ENCODE data around the gene ATP6V0A1. TPM values are rescaled to one million over a fixed set of nuclear protein-coding genes. Genes with fewer than 3 reads are reported as not detected.

ATP6V0A1 gene
- total and polyA plus RNA-seq, 2 of the 4 experiments (the other 2 are of a cell fraction): 18.8 to 34.0 TPM

DNA sequence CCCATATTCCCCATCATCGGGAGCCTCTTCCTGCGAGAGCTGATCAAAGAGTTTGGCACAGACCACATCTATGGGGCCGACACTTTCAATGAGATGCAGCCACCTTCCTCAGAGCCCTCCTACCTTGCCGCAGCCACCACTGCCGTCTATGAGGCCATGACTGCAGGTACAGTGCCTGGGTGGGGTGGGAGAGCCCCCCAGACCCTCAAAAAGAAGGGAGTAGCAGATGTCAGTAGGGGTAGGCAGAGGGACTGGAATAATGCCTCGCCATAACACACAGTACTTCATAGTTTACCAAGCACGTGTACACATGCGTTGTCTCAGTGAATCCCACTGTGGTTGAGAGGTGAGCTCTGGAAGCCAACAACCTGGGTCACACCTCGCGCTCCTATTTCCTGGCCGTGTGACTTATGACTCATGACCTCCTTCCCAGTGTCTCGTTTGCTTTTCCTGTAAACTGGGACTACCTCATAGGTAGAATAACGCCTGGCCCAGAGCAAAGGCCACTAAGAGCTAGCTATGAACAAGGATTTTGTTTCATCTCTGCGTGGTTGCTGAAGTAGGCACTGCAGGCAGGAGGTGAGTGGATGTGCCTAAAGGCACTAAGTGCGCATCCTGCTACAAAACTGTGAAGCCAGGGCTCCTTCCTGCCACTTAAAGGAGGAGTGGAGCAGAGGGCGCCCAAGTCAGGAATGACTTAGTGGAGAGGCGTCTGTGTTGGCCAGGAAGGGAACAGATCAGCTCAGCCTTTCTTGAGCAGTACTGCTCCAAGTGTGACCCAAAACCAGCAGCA, 82.6 kb downstream of the ATP6V0A1 start:
- Histone ChIP-seq H4K8ac (ENCODE audit: low read depth in 2 of 2, low read length in 2 of 2) (no peak overlapping the region), H3K27ac (ENCODE audit: insufficient read depth, low read length) (no peak overlapping the region), H3K4me3 (ENCODE audit: insufficient read depth, low read depth, low read length) (no peak overlapping the region), H3K27me3 (ENCODE audit: control insufficient read depth, insufficient read depth, low read length) (no peaks in the 10 kb centered on the region), H3K4me1 (ENCODE audit: control insufficient read depth, insufficient read depth, low read length) (peaks cover 7% of the 10 kb centered on the region), H3K18ac (ENCODE audit: low read depth, low read length) (no peak overlapping the region), H3K4me2 (ENCODE audit: low read depth, low read length) (no peak overlapping the region), H2BK120ac (ENCODE audit: low read depth, low read length) (no peak overlapping the region), H3K4ac (ENCODE audit: low read depth, low read length) (no peak overlapping the region), H3K23ac (ENCODE audit: low read depth, low read length) (no peak overlapping the region), H2BK15ac (ENCODE audit: low read depth, low read length) (no peak overlapping the region), H3K79me1 (ENCODE audit: low read depth in 1 of 2, low read length in 2 of 2) (peaks cover 15 to 29% of the 10 kb centered on the region in 2 experiments), H3K56ac (ENCODE audit: extremely low read depth, insufficient read depth, low read length) (no peak overlapping the region), H3K9ac (ENCODE audit: low read depth, low read length) (no peak overlapping the region), H4K5ac (ENCODE audit: low read depth, low read length) (no peak overlapping the region), H3K9me1 (ENCODE audit: insufficient read depth, low read length) (peaks cover 22% of the 10 kb centered on the region), H2BK20ac (ENCODE audit: low read depth, low read length) (no peak overlapping the region), H3K36me3 (ENCODE audit: control insufficient read depth, insufficient read depth, low read length) (peaks cover 48% of the 10 kb centered on the region), H2AFZ (replicated peaks; ENCODE audit: low read length, poor library complexity) (peak overlapping the region; percentile 27), H2AK5ac (ENCODE audit: low read depth, low read length) (no peak overlapping the region), H4K20me1 (ENCODE audit: insufficient read depth, low read length) (peaks cover 9% of the 10 kb centered on the region; the same call in 1 of the 2 replicates), H2AK9ac (replicated peaks; ENCODE audit: low read depth, low read length, poor library complexity) (no peak overlapping the region), H3K9me3 (ENCODE audit: control insufficient read depth, insufficient read depth, low read length) (no peaks in the 10 kb centered on the region), H4K91ac (ENCODE audit: insufficient read depth, low read depth, low read length) (no peak overlapping the region), H2BK5ac (ENCODE audit: low read depth, low read length, poor library complexity, severe bottlenecking) (no peak overlapping the region), H3K14ac (replicated peaks; ENCODE audit: low read depth, low read length) (no peak overlapping the region)
- BruUV-seq (replicated peaks): no TSS peak
- ATAC-seq (ENCODE audit: low read depth): no peak
- 80% methylated on average over 5 of the region's 17 CpGs; no CpG with 5 or more reads in 1 of the 2 experiments for WGBS, 2 experiments (ENCODE audit: extremely low coverage in 2 of 2, insufficient read length in 1 of 2)
- POLR2A ChIA-PET (ENCODE audit: unreplicated experiment): no interaction called here
- intact Hi-C loops (cut with micrococcal nuclease) (no loop called here), dilution Hi-C loops (cut with HindIII; ENCODE audit: low sequenced_read_pairs, unreplicated experiment) (no loop called here), in situ Hi-C loops (cut with MboI; ENCODE audit: low sequenced_read_pairs) (no loop called here)
- DNase-seq: no peak
- CTCF ChIA-PET: interaction anchor here (0.6 to 0.7 kb wide), 2 partner anchors 10 to 106 kb away, joined by 3 read pairs; no protein-coding TSS in a partner anchor
- no peak for TF ChIP-seq MAFK (IDR thresholded peaks at IDR 0.05; ENCODE audit: low read depth, low read length)
- no peak for TF ChIP-seq POLR2A (IDR thresholded peaks at IDR 0.05; ENCODE audit: low read depth, low read length)
- TF ChIP-seq CEBPB (IDR thresholded peaks at IDR 0.05; ENCODE audit: low read depth, low read length): no peak
- TF ChIP-seq, protein P1, sequence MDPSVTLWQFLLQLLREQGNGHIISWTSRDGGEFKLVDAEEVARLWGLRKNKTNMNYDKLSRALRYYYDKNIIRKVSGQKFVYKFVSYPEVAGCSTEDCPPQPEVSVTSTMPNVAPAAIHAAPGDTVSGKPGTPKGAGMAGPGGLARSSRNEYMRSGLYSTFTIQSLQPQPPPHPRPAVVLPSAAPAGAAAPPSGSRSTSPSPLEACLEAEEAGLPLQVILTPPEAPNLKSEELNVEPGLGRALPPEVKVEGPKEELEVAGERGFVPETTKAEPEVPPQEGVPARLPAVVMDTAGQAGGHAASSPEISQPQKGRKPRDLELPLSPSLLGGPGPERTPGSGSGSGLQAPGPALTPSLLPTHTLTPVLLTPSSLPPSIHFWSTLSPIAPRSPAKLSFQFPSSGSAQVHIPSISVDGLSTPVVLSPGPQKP (IDR thresholded peaks at IDR 0.05; ENCODE audit: borderline replicate concordance, low read depth, low read length): no peak
- no peak for TF ChIP-seq RCOR1 (IDR thresholded peaks at IDR 0.05; ENCODE audit: insufficient replicate concordance, low read length)
- TF ChIP-seq RAD21 (IDR thresholded peaks at IDR 0.05; ENCODE audit: low read length): no peak
- TF ChIP-seq CHD1 (IDR thresholded peaks at IDR 0.05; ENCODE audit: low read depth, low read length): no peak
- no peak for TF ChIP-seq MXI1 (IDR thresholded peaks at IDR 0.05; ENCODE audit: borderline replicate concordance, low read depth, low read length)
- TF ChIP-seq, protein P2, sequence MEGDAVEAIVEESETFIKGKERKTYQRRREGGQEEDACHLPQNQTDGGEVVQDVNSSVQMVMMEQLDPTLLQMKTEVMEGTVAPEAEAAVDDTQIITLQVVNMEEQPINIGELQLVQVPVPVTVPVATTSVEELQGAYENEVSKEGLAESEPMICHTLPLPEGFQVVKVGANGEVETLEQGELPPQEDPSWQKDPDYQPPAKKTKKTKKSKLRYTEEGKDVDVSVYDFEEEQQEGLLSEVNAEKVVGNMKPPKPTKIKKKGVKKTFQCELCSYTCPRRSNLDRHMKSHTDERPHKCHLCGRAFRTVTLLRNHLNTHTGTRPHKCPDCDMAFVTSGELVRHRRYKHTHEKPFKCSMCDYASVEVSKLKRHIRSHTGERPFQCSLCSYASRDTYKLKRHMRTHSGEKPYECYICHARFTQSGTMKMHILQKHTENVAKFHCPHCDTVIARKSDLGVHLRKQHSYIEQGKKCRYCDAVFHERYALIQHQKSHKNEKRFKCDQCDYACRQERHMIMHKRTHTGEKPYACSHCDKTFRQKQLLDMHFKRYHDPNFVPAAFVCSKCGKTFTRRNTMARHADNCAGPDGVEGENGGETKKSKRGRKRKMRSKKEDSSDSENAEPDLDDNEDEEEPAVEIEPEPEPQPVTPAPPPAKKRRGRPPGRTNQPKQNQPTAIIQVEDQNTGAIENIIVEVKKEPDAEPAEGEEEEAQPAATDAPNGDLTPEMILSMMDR (conservative IDR thresholded peaks at IDR 0.05; ENCODE audit: low read depth, low read length): no peak
- no peak for TF ChIP-seq FOS (IDR thresholded peaks at IDR 0.05; ENCODE audit: low read depth, low read length)
- TF ChIP-seq, protein P3, sequence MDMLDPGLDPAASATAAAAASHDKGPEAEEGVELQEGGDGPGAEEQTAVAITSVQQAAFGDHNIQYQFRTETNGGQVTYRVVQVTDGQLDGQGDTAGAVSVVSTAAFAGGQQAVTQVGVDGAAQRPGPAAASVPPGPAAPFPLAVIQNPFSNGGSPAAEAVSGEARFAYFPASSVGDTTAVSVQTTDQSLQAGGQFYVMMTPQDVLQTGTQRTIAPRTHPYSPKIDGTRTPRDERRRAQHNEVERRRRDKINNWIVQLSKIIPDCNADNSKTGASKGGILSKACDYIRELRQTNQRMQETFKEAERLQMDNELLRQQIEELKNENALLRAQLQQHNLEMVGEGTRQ (IDR thresholded peaks at IDR 0.05; ENCODE audit: low read depth, low read length): no peak
- TF ChIP-seq RFX5 (IDR thresholded peaks at IDR 0.05; ENCODE audit: low read depth, low read length): no peak

Data from IMR-90 (cell line).